Upper lobe of left lung (tissue), 6 donors: Measurements from ENCODE around the gene BRMS1. TPM values are rescaled to one million over a fixed set of nuclear protein-coding genes. Genes with fewer than 3 reads are reported as not detected.
"Not testable (repeated sequence)": the region's sequence is repeated elsewhere in the genome, so short reads cannot be mapped to it uniquely, and the experiment has no call there.

Experiments
- ATAC-seq, 2 donors: fragments of 200-7000 bp; cut with Tn5 transposase; one replicate each; pipeline ENCODE4 v1.9.1; 2022; ENCODE audit warnings: mild to moderate bottlenecking in 2 of 2, moderate library complexity in 2 of 2; ENCODE audit not compliant: low FRiP score in 2 of 2
- DNase-seq, 2 donors: peaks; one replicate each; pipeline ENCODE4 v3.0.0-alpha.2; 2019 to 2020
- H3K27ac ChIP-seq, 4 donors: fragments of 200-600 bp; sonication (generic); one replicate each; pipeline ENCODE4 v1.5.1; 2016 to 2019
- H3K27me3 ChIP-seq, 4 donors: fragments of 200-600 bp; sonication (generic); one replicate each; pipeline ENCODE4 v1.5.1; 2017 to 2019
- H3K36me3 ChIP-seq, 4 donors: fragments of 200-600 bp; sonication (generic); one replicate each; pipeline ENCODE4 v1.5.1; 2016 to 2019
- H3K4me1 ChIP-seq, 4 donors: fragments of 200-600 bp; sonication (generic); one replicate each; pipeline ENCODE4 v1.5.1; 2018 to 2019
- H3K4me3 ChIP-seq, 4 donors: fragments of 200-600 bp; sonication (generic); one replicate each; pipeline ENCODE4 v1.5.1; 2017 to 2019; ENCODE audit warnings: mild to moderate bottlenecking in 2 of 4, moderate library complexity in 1 of 4
- H3K9me3 ChIP-seq, 4 donors: fragments of 200-600 bp; sonication (generic); one replicate each; pipeline ENCODE4 v1.5.1; 2018 to 2019
- EP300 ChIP-seq, 4 donors: sonication (generic); formaldehyde crosslinking; IDR thresholded peaks; one replicate each; pipeline ENCODE4 v1.5.1; 2017; ENCODE audit warnings: antibody characterized with exemption in 4 of 4, control low read depth in 2 of 4
- POLR2A ChIP-seq, 4 donors: fragments of 450-650 bp; IDR thresholded peaks; one replicate each; pipeline ENCODE4 v1.5.1; 2016 to 2017; ENCODE audit warnings: antibody characterized with exemption in 4 of 4, mild to moderate bottlenecking in 2 of 4
- POLR2AphosphoS5 ChIP-seq, 2 donors: sonication (generic); formaldehyde crosslinking; IDR thresholded peaks; one replicate each; pipeline ENCODE4 v1.5.1; 2017; ENCODE audit warnings: antibody characterized with exemption in 2 of 2
- whole genome bisulfite sequencing, 2 donors: methylation state at CpG; one replicate each; pipeline ENCODE4 v1.1.5; 2017 to 2018; 5-methylcytosine and 5-hydroxymethylcytosine counted together
- total RNA-seq, 6 donors: library from RNA; depleted of rRNA in 4 of 6; stranded (reverse); fragments of >200 nt in 4 of 6; gene quantifications; one replicate each; pipeline versions ENCODE4 v1.1.0 to v1.2.1, GENCODE V29; 2016 to 2021
- TF ChIP-seq, protein P1 (sequence below), 6 experiments: fragments of 450-650 bp in 4 of 6; fragments of 200-600 bp in 2 of 6; sonication (generic) in 2 of 6; IDR thresholded peaks; one replicate each; pipeline ENCODE4 v1.5.1; 2016 to 2019; ENCODE audit warnings: antibody characterized with exemption in 6 of 6
- donor health status: DM: no; HTN: no; CAD: no; lungs with moderate emphysema.
- donor health status: DM: no; HTN: yes; CAD: no; lungs with severe emphysema.

The BRMS1 gene
- total RNA-seq, 6 donors from 2014 or later: 34.8 to 63.8 (median 37.1) TPM

GRCh38 chr11:66312549-66313320 is 32.2 kb downstream of the BRMS1 start:
- Histone ChIP-seq H3K27ac (peak overlapping the region; percentile 82 to 90 (median 86)), H3K36me3 (no peaks in the 10 kb centered on the region), H3K4me3 (peak overlapping the region; percentile 54 to 72 (median 66)), H3K4me1 (peaks cover 24 to 32% (median 26%) of the 10 kb centered on the region in 4 donors), H3K27me3 (no peaks in the 10 kb centered on the region), H3K9me3 (no peaks in the 10 kb centered on the region)
- TF ChIP-seq, protein P1, sequence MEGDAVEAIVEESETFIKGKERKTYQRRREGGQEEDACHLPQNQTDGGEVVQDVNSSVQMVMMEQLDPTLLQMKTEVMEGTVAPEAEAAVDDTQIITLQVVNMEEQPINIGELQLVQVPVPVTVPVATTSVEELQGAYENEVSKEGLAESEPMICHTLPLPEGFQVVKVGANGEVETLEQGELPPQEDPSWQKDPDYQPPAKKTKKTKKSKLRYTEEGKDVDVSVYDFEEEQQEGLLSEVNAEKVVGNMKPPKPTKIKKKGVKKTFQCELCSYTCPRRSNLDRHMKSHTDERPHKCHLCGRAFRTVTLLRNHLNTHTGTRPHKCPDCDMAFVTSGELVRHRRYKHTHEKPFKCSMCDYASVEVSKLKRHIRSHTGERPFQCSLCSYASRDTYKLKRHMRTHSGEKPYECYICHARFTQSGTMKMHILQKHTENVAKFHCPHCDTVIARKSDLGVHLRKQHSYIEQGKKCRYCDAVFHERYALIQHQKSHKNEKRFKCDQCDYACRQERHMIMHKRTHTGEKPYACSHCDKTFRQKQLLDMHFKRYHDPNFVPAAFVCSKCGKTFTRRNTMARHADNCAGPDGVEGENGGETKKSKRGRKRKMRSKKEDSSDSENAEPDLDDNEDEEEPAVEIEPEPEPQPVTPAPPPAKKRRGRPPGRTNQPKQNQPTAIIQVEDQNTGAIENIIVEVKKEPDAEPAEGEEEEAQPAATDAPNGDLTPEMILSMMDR (IDR thresholded peaks at IDR 0.05): no peak
- TF ChIP-seq POLR2A (IDR thresholded peaks at IDR 0.05) (peak in 1 of 4 donors; percentile 47), POLR2AphosphoS5 (IDR thresholded peaks at IDR 0.05) (peak; percentile 6 to 55), EP300 (IDR thresholded peaks at IDR 0.05) (no peak)
- DNase-seq: peak; percentile 99 to 100
- 0 to 3% methylated on average over 4 to 44 of the region's 52 CpGs for WGBS, 2 donors
- ATAC-seq: peak; percentile 91 to 96

DNA sequence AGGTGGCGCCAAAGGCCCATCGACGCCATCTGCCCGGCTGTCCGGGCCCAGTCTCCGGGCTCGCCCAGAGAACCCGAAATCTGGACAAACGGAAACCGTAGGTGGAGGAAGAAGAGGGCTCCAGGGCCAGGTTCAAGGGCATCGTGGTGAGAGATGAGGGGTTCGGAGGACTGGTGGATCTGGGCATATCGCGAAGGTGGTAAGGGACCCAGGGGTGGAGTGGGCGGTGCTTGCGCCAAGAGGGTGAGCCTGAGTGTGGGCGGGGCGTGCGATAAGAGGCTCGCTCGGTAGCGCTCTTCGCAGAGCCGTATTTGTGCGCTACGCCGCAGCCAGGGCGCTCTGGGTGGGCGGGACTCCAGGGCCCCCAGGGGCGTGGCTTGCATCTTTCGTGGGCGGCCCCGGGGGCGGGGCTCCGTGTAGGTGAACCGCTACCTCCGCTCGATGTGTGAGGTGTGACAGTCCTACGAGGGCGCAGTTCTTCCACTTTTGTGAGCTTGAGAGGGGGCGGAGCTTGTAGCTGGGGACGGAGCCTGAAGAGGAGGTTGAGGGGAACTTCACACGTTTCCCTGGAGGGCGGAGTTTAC is 32.8 kb downstream of the BRMS1 start:
- H3K4me3 ChIP-seq: peak overlapping the region; percentile 54 to 72 (median 66)
- DNase-seq: peak; percentile 91 to 98
- no peaks in the 10 kb centered on the region for H3K27me3 ChIP-seq
- H3K9me3 ChIP-seq: no peaks in the 10 kb centered on the region
- H3K36me3 ChIP-seq: no peaks in the 10 kb centered on the region
- H3K27ac ChIP-seq: peak overlapping the region; percentile 82 to 90 (median 86)
- ATAC-seq: peak; percentile 85 to 92
- H3K4me1 ChIP-seq: peaks cover 17 to 25% (median 20%) of the 10 kb centered on the region in 4 donors
- no peak for TF ChIP-seq EP300 (IDR thresholded peaks at IDR 0.05)
- TF ChIP-seq, protein P1 (IDR thresholded peaks at IDR 0.05): peak in 5 of 6 experiments; percentile 7 to 96 (median 93)
- TF ChIP-seq POLR2A (IDR thresholded peaks at IDR 0.05): peak in 2 of 4 donors; percentile 20 to 51
- peak in 1 of 2 donors; percentile 58 for TF ChIP-seq POLR2AphosphoS5 (IDR thresholded peaks at IDR 0.05)
- WGBS, 2 donors: 0 to 1% methylated on average over 23 to 27 of the region's 44 CpGs

- Histone ChIP-seq H3K36me3 (no peaks in the 10 kb centered on the region), H3K27me3 (no peaks in the 10 kb centered on the region), H3K27ac (peak overlapping the region; percentile 82 to 90 (median 86)), H3K4me3 (peak overlapping the region; percentile 54 to 72 (median 66)), H3K9me3 (no peaks in the 10 kb centered on the region), H3K4me1 (peaks cover 12 to 20% (median 14%) of the 10 kb centered on the region in 4 donors)
- DNase-seq: no peak
- WGBS, 2 donors: 25 to 29% methylated on average over 20 to 26 of the region's 26 CpGs
- TF ChIP-seq, protein P1 (IDR thresholded peaks at IDR 0.05): peak in 2 of 6 experiments; percentile 82 to 90
- TF ChIP-seq EP300 (IDR thresholded peaks at IDR 0.05): no peak
- no peak for TF ChIP-seq POLR2A (IDR thresholded peaks at IDR 0.05)
- no peak for TF ChIP-seq POLR2AphosphoS5 (IDR thresholded peaks at IDR 0.05)
- no peak for ATAC-seq
Observed at GRCh38 chr11:66311470-66311964, 33.4 kb downstream of the BRMS1 start.

DNA sequence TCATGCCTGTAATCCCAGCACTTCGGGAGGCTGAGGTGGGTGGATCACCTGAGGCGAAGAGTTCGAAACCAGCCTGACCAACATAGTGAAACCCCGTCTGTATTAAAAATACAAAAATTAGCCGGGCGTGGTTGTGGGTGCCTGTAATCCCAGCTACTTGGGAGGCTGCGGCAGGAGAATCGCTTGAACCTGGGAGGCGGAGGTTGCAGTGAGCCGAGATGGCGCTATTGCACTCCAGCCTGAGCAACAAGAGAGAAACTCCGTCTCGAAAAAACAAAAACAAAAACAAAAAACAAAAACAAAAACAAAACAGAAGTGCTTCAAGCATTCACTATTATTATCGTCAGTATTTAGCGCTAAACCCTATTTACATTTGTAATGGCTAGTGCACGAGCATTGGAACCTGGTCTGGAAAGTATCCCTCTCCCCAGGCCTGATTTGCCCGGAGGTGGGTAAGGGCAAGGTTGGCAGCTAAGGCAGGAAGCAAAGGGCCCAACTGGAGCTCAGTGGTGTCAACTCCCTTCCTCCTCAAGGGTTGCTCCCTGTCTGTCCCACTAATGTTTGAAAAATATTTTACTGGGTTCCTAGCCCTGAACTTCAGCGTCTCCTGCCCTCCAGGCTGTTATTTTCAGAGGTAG is 34.0 kb downstream of the BRMS1 start:
- not testable (repeated sequence) for H3K27me3 ChIP-seq, H3K36me3 ChIP-seq, H3K9me3 ChIP-seq, H3K4me3 ChIP-seq, H3K27ac ChIP-seq, ATAC-seq, DNase-seq
- peaks cover 9 to 14% (median 12%) of the 10 kb centered on the region in 4 donors for H3K4me1 ChIP-seq
- WGBS, 2 donors: 81 to 83% methylated on average over 18 of the region's 18 CpGs

DNA sequence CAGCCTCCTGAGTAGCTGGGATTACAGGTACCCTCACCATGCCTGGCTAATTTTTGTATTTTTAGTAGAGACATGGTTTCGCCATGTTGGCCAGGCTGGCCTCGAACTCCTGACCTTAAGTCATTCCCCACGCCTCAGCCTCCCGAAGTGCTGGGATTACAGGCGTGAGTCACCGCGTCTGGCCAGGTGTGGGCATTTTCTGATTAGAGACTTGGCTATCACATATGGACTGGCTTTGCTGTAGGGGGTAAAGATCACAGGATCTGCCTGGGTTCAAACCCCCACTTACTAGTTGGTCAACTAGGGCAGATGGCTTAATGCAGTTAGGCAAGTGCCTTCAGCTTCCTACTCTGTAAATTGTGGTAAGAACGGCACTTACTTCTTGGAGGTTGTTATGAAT is 34.6 kb downstream of the BRMS1 start:
- Histone ChIP-seq H3K9me3 (no peaks in the 10 kb centered on the region), H3K36me3 (no peaks in the 10 kb centered on the region), H3K27ac (no peak overlapping the region), H3K27me3 (no peaks in the 10 kb centered on the region), H3K4me1 (peaks cover 9 to 14% (median 12%) of the 10 kb centered on the region in 4 donors), H3K4me3 (no peak overlapping the region)
- ATAC-seq: no peak
- WGBS, 2 donors: 83 to 89% methylated on average over 8 of the region's 8 CpGs
- TF ChIP-seq EP300 (IDR thresholded peaks at IDR 0.05) (no peak), POLR2A (IDR thresholded peaks at IDR 0.05) (no peak), POLR2AphosphoS5 (IDR thresholded peaks at IDR 0.05) (no peak)
- TF ChIP-seq, protein P1 (IDR thresholded peaks at IDR 0.05): no peak
- DNase-seq: no peak
